Muscle of arm (tissue), 12 donors: ENCODE data around the gene REELD1. TPM values are rescaled to one million over a fixed set of nuclear protein-coding genes. Genes with fewer than 3 reads are reported as not detected.

Experiments
- DNase-seq: peaks from one replicate; pipeline ENCODE4 v3.0.0-alpha.2; 2013
- polyA plus RNA-seq, 12 donors: library from polyadenylated mRNA; unstranded; fragments of 120-200 nt; gene quantifications; one replicate each; pipeline ENCODE4 v1.2.1, GENCODE V29; 2013; ENCODE audit not compliant: insufficient read length in 12 of 12

Gene REELD1
- polyA plus RNA-seq, 12 donors = 0.08 to 0.57 (median 0.22) TPM; not detected in 8

DNA sequence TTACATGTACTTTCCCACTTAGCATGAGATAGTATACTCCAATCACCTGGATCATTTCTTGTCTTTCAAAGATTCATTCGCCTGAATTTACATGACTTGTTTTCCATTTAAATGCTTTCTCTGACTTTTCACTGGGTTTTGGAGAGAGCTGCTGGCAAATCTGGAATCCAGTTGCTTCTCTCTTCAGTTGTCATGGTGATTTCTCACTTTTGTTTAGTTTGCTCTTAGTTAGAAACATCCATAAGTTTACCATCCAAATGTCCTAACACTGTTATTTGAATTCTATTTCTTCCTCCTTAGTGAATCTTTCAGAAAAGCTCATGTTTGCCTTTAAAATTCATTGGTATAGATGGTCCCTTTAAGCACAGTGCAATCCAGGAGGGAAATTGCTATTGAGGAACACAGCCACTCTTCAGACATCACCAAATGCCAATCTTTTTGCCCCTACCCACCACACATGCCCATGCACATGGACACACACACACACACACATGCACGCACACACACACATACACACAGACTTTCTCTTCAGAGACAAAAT lies 51.7 kb downstream of the REELD1 start:
- DNase-seq = no peak

DNA sequence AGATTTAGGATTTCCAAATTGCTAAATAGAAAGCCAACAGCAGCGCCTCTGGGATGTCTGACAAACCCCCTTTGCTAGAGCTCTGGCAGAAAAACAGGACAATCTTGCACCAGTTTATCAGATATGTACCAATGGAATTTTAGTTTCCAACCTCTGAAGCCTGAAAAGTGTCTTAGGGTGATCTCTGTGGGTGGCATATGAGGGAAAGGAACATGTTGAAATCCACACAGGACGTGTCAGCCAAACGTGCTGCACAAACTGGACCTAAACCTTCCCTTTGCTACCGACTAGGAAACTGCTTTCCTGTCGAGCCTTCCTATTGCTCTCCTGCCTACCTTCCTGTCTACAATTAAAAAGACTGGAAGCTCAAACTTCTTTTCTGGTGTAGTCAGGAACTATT lies 53.5 kb downstream of the REELD1 start:
- DNase-seq = no peak

DNA sequence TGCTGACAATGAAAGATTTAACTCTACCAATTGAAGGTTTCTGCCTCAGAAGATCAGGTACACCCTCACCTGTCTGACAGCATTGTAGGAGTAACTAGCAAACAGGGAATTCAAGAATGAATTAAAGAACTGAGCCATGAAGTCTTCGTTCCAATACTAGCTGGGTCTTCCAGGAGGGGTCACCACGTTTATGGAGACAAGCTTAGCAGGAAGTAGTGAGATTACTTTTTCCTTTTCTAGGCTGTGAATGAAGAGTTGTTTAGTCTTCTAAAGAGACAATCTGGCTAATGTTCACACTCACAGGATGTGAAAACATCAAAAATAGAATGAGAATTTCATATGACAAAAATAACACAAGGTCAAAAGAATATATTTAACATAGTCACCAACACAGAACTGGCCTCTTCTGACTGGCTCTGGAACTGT lies 54.9 kb downstream of the REELD1 start:
- no peak for DNase-seq

DNA sequence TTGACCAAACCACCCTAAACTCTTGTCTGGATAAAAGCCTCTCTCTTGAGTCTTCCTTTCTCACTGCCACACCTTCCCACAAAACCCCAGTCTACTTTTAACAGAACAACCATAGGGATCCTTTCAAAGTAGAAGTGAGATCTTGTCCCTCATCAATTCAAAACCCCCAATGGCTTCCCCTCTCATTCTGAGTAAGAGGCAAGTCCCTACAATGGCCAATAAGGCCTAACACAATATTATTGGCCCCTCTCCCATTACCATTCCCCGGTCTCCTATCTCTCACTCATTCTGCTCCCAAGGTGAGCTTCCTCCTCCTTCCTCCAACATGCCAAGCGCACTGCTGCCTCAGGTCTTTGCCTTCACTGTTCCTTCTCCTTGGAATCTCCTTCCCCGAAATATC lies 57.1 kb downstream of the REELD1 start:
- no peak for DNase-seq

DNA sequence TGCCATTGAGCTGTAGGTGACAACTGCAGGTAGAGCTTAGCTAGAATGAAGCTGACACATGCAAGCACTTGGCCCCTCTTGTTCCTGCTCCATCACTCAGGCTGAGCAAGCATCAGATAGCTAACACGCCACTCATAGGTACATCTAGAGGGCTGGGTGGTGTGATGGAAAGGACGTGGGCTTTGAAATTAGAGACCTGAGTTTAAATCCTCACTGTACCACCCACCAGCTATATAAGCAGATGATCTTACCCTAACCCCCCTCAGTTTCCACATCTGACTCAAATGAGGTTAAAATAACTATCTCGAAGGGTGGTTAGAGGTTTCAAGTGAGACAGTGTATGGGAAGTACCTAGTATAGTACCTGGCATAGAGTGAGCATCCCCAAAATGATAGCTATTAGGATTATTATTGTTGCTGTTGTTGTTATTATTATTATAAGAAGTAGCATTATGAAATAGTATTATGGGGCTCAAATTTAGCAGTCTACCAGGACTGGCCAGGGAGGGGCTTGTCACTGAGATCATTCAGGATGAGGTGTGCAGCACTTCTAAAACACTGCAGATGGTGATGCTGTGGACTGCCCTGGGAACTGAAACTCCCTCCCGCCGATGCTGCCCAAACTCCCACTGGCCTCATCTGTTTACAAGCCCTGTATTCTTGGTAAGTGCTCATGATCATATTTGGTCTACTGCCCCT lies 59.0 kb downstream of the REELD1 start:
- DNase-seq = no peak

DNA sequence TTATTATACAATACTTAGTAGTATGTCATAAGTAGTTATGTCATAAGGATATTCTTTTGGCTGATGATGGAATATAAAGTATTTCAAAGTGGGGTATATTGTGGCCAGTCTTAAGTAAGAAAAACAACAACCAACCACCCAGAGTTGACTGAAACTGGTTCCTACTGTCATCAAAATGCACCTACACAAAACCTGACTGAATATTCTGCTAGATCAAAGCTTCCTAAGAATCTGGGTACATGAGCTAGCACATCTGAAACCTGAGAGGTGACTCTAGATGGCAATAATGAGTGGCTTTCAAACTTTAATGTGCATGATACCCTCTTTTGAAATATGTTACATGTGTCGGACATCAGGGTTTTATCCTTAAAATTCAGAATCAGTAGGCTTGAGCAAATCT lies 60.4 kb downstream of the REELD1 start:
- DNase-seq = no peak

DNA sequence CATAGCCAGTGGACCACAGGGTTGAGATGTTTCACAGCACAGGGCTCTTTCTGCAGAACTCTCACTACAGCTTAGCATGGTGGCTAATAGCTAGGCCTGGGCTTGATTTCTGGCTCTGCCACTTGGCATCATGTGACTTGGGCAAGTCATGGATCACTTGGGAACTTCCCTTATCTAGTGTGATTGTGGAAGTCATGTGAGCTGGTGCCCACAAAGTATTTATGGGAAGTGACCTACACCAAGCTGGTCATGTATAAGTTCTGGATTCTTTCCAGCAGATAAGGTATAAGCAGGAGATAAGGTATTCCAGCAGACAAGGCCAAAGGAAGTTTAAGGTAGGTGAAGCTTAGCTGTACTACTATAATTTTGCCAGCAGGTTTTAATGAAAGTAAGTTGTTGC lies 61.0 kb downstream of the REELD1 start:
- DNase-seq = no peak

DNA sequence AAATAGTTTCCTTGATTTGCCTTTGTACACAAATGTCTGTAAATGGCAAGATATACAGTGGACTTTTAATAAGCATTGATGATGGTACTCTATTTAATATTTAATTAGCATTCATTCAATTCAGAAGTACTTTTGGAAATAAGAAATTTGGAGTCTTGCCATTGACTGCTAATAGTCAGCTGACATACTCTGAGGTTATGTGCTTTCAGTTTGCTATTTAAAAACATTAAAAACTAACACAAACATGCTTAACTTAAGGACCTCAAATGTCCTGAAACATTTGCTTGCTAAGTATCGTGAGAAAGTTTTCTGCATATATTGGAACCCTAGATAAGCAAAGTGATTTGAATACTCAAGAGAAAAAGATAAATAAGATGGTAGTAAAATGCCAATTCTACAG lies 64.6 kb downstream of the REELD1 start:
- no peak for DNase-seq

Other genes with a start within 250 kb of the REELD1 start
- gene LSM6, start 38.8 kb upstream of the REELD1 start, polyA plus RNA-seq = 10 to 100 TPM in 11 of 12 donors, not detected in 1; 31.3 to 49.1 (median 39.4) TPM